GM21447 (cell line): ENCODE results near the gene POLG.

ENCODE experiments used
- ATAC-seq: cut with Tn5 transposase; IDR thresholded peaks from one replicate; pipeline ENCODE4 v1.9.1; 2021; ENCODE audit not compliant: unreplicated experiment

Gene POLG

DNA sequence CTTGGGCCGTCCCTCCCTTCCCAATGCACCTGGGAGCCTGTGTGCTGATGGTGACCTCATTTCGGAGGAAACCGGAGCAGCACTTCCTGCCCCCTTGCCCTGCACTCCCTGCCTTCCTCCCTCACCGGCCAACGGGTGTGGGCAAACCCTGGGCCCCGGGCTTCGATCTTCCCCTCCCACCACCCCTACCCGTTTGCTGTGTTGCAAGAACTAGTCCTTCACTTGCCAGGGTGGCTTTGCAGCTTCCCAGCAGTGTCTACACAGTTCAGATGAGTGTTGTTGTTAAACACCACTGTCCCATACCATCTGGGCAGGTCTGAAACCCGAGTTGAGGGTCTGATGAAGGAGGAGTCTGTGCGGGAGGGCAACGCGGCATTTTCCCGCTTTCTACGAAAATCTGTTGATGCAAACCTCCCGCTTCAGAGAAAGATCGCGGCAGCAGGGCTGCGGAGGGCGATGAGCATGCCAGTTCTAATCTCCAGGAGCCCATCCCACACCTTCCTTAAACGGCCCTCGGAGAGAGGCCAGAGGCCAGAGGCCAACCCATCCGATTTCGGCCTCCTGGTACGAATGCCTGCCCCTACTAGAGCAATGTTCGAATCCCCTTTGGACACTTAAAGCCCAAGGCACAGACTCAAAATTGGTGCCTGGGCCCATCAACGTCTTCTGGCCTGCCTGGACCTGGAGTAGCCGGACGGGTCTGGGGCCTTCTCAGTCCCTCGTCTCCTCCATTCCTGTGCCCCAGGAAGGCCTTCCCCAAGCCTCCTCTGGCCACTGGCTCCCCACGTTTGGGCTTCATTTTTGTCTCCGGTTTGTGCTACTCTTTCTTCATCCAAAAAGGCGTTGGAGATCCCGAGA lies 35.7 kb upstream of the POLG start:
- no peak for ATAC-seq

- ATAC-seq, result no peak
Observed at GRCh38 chr15:89369341-89369947, 34.8 kb upstream of the POLG start.

DNA sequence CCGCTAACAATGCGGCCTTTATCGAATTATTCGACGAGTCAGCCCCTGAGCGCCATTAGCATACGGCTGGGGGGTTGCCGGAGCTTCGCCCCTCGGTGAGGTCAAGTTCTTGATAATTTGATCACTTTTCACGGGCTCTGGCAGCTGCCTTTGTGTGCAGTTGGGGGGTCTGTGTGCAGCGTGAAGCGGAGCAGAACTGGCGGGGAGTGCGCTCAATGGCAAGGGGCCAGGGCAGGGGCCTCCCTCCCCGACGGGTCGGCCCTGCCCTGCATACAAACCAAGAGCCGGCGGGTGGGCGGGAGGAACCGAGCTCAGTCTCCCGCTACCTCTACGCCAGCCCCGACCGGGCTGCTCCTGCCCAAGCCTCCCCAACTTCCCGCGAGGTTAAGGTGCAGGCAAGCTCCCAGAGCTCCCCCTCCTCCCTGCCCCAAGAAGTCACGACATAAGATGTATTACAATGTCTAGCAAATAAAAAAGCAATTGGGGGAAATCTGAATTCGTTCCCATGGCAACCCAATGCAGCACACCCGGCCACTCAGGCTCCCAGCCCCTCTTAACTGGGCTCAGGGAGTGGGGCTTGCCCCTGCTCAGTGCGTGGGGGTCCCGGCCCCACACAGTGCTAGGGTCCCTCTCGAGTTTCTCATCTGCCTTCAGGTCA lies 34.1 kb upstream of the POLG start:
- no peak for ATAC-seq

DNA sequence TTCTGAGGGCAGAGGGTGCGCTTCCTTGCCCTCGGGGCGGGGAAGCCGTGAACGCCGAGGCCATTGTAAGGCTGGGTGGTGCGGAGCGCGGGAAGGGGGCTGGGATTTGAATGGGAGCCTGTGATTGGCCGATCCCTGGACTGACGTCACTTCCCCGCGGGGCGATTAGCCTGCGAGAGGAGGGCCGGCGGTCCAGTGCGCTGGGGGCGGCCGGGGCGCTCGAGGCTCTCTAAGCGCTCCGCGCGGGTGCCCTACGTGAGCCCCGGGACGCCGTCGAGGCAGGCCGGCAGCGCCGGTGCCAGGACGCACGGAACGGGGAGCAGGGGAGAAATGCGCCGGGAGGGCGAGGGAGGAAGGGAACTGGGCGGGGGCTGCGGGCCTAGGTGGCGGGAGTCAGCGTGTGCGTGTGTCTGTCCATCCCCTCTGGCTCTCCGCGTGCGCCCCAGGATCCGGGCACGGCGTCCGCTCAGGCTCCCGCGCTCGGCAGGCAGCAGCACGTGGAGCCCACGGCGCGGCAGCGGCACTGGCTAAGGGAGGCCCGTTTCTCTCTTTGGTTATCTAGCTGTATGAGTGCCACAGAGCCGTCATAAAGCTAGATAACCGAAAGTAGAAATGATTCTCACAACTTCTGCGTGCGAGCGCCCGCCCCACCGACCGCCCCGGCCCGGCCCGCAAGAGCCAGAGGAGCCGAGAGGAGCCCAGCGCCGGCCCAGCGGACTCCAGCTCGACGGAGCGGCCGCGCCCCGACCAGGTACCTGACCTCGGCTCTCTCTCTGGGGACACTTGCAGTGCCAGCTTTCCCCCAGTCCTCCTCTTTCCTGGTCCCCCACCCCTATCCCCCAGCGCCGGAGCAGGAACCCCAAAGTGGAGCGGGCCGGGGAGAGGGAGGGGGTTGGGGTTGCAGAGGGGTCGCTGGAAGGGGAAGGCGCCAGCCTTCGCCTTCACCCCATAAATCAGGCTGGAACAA lies 33.1 kb upstream of the POLG start:
- ATAC-seq, result no peak

DNA sequence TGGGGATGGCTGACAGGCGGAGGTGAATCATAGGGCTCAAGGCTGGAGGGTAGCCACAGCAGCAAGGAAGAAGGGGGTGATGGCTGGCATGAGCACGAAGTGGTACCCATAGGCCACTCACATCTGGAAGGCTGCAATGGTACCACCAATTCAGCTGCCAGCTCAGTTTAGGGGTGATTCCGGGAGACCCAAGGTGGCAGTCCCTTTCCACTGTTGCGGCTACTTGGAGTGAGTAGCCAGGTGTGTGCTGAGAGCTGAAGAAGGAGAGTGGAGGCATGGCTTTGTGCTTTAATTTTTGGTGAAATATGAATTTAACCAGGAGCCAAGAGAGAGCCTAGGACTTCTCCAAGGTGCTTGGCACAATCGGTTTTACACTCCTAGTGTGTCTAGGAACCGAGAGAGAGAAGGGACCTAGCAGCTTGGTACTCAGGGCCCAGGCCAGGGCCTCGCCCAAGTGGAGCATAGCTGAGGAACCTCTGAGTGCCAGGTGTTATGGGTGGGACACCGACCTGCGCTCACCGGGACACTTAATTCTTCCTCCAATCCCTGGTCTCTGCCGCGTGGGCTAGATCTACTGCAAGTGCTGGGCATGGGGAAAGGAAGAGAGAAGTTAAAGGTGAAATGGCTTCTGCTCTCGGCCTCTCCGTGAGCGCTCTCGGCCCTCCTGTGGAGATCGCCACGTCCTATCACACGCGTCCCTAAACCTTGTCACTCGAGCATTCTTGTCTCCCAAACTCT lies 32.2 kb upstream of the POLG start:
- no peak for ATAC-seq

GRCh38 chr15:89365462-89366065 lies 30.9 kb upstream of the POLG start:
- ATAC-seq, result no peak

- ATAC-seq, result no peak
Observed at GRCh38 chr15:89364741-89365450, 30.3 kb upstream of the POLG start.

GRCh38 chr15:89364341-89364740 lies 29.7 kb upstream of the POLG start:
- no peak for ATAC-seq

DNA sequence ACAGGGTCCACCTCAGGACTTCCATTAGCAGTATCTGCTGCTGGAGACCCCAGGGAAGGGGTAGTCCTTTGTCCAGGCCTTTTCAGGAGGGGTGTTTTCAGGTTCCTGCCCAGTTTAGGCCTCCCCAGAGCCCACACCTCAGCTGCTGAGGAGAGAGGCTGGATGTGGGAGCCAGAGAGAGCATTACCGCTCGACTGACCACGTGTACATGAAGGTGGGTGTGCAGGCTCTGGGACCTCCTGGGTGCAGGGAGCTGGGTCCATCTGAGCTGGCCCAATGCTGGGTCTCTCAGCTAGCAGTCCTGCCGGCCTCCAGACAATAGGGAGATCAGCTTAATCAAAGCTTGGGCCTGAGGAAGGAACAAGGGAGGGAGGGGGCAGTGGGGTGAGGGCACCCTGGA lies 29.1 kb upstream of the POLG start:
- no peak for ATAC-seq

GRCh38 chr15:89363133-89363532 lies 28.5 kb upstream of the POLG start:
- ATAC-seq, result no peak

GRCh38 chr15:89362203-89363101 lies 27.8 kb upstream of the POLG start:
- ATAC-seq, result no peak

DNA sequence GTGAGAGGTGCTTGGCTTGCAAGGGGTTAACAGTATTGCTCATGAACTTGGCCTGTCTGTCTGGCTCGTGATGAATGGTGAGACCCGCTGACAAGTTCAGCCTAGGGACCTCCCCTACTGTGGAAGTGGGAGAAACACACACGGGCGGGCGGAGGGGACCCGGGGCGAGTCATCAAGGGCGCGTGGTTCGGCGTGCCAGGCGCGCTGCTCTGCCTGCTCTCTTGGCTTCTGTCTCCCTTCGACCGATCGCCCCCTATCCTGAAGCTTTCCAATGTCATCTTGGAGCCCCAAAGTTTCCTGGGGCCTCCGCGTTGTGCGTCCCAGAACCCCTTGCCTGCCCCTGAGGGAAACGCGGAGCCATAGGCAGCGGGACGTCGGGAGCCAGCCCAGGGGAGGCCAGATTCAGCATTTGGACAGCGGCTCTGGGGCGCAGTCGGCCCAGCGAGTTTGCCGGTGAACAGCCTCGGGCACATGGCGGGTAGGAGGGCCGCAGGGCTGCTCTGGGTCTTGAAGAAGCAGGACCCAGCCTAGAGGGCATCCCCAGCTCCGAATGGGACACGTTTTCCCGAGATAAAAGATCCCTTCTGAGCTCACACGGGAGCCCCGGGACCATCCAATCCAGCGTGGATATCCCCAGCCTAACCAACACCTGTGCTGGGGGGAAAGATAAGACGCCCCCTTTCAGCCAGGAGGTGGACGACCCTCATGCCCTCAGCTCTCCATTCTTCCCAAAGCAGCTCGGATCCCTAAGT lies 27.0 kb upstream of the POLG start:
- ATAC-seq, result no peak

DNA sequence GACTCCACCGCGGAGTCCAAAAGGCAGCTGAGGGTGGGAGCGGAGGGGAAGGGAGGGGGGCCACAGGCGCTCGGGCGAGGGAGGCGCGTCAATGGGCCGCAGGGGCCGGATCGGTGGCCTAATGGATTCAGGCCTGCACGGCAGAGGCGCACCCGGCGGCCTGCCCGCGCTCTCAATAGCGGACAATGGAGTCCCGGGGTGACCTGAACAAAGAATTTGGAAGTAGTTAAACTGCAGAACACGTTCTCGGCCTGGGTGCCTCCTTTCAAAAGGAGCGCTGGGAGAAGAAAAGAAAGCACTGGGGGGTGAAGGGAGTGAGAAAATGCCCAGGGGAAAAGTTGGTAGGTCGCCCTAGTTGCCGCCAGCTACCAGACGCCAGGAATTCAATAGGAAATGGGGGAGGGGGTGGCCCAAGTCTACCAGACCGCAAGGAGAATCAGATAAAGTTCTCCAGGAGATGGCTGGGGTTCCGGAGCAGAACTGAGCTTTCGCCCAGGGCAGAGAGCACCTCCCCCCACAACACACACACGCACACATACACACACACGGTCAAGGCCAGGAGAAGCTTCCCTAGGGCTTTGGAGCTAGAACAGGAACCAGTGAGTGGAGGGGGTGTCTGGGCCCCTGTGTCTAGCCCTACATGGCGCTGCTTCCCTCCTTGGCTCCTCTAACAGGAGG lies 25.8 kb upstream of the POLG start:
- no peak for ATAC-seq

GRCh38 chr15:89359471-89360293 lies 25.1 kb upstream of the POLG start:
- no peak for ATAC-seq

DNA sequence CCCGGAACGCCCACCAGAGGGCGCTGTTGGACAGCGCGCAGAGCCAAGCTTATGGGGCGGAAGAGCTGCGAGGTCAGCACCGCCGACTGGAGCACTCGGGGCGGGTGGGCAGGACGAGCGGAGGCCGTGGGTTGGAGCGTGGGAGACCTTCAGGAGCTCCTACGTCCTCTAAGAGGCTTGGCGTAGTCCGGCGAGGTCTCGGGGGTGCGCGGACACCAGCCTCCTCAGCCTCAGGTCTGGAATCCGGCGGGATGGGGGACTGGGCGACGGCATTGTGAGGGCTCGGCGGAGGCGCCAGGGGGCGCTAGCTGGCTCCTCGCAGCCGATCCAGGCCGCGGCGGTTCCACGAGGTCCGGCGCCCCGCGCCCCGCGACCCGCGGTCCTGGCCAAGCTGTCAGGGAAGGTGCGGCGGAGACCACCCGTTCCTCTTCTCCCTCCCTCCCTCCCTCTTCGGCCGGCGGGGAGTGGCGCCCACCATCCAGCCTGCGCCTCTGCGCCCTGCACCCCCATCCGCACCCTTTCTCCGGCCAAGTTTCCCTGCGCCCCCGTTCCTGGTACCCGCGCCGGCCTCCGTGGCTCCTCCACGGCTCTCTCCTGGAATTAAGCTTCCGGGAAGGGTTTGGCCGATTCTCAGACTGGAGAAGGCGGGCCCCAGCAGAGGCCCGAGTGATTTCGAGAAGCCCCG lies 24.3 kb upstream of the POLG start:
- peak; percentile 85 for ATAC-seq

DNA sequence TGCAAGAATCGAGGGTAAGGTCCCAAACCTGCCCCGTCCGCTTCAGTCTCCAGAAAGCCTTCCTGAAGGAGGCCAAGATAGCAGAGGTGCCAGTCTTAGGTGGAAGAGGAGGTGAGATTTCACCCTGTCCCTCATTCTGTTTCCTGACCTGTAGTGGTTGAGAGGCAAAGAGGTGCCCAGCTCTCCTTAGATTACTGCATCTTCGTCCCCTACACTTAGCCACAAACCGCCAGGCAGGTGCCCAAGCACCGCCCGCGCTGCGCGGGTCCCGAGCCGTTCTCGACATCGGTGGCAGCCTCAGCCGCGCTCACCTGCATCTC lies 23.8 kb upstream of the POLG start:
- no peak for ATAC-seq
